Midbrain (tissue), 1 donor: Measurements from ENCODE around the gene CUEDC2.
A peak's percentile ranks its signal among the peaks of the same experiment; 100 is the strongest.

ENCODE experiments used
- DNase-seq: peaks from one replicate; lab custom pipeline; 2025; lab: John Stamatoyannopoulos, UW

The CUEDC2 gene

GRCh38 chr10:102396730-102397151 lies 35.6 kb downstream of the CUEDC2 start:
- DNase-seq = no peak

- no peak for DNase-seq
Measured at GRCh38 chr10:102396317-102396650, 36.1 kb downstream of the CUEDC2 start.

DNA sequence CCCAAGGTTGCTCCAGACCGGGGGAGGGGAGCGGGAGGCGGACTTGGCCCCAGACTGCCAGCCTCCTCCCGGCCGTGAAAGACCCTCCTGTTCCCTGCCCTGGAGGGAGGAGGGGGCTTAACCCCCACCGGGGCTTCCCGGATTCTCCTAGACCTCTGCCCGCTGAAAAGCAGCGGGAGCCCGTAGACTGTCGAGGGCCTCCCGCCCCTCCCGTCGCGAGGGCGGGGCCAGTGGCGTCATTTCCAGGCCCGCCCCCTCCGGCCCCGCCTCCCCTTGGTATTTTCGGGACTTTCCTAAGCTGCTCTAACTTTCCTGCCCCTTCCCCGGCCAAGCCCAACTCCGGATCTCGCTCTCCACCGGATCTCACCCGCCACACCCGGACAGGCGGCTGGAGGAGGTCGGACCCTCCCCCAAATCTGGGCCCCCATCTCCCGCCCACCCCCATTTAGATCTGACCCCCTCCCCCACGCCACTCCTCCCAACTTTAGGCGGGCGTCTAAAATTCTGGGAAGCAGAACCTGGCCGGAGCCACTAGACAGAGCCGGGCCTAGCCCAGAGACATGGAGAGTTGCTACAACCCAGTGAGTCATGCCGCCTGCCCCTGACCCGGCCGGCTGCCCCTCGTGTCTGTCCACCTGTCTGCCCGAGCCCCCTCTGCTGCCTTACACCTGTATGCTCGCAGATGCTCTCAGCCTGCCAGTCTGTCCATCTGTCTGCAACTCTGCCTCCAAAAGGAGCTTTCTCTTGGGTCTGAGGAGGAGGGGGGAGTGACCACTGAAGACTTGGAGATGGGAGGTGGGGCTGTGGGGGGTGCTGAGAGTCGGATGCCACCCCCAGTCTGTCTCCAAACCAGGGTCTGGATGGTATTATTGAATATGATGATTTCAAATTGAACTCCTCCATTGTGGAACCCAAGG lies 36.7 kb downstream of the CUEDC2 start, which contains the start of gene NFKB2:
Gene NFKB2 (plus strand): TSS at position 306 of the 917 bp plus-strand sequence. CDS start 255 bp downstream, at position 561.
- DNase-seq = peak; percentile 89

GRCh38 chr10:102394801-102395399 lies 37.5 kb downstream of the CUEDC2 start:
- no peak for DNase-seq

DNA sequence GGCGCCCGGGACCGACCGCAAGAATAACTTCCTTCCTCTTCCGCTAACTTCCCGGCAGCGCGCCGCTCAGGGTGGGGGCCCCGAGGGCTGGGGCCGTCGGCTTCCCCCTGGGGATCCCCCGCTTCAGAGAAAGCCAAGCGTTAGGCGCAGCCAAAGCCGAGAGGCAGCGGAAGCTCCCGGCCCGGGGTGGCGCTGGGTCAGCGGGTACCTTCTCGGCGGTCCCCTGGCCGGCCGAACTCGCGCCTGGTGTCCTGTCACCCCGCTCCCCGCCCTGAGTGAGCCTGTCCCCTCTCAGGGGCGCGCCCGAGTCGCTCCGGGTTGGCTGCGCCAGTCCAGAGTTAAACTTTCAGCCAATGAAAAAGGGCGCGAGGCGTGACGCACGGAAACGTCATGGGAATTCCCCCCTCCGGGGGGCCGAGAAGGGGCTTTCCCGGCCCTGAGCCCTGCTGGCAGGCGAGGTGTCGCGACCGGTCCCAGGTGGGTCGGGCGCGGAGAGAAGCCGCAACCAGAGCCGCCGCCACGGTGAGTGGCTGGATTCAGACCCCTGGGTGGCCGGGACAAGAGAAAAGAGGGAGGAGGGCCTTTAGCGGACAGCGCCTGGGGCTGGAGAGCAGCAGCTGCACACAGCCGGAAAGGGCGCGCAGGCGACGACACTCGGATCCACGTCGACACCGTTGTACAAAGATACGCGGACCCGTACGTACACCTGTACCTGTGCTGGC lies 38.1 kb downstream of the CUEDC2 start:
- peak; percentile 86 for DNase-seq

DNA sequence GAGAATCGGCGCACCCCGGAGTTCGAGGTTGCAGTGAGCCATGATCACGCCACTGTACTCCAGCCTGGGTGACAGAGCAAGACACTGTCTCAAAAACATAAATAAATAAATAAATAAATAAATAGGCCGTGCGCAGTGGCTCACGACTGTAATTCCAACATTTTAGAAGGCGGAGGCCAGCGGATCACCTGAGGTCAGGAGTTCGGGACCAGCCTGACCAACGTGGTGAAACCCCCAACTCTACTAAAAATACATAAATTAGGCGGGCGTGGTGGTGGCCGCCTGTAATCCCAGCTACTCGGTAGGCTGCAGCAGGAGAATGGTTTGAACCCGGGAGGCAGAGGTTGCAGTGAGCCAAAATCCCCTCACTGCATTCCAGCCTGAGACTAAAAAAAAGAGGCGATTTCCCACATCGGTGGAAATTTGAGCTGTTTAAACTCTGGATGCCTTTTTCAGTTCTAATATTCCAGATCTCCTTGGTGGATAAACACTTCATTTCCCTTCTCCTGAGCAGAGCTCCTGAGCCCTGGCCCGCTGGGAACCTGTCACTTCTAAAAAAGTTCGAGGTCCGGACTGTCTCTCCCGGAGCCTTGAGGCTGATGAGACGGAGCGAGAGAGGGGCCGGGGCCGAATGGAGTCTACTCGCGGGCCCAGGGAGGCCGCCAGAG lies 38.8 kb downstream of the CUEDC2 start:
- no peak for DNase-seq

DNA sequence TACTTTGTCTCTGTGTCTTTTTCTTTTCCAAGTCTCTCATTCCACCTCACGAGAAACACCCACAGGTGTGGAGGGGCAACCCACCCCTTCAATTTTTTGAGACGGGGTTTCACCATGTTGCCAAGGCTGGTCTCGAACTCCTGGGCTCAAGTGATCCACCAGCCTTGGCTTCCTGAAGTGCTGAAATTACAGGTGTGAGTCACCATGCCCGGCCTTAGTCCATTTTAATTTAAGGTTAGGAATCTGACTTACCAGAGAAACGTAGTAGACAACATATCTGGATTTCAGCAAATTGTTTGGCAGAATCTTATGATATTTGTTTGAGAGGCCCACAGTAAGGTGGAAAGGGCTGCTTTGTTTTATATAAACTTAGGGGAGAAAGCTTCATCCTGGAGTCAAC lies 40.1 kb downstream of the CUEDC2 start:
- DNase-seq = no peak

DNA sequence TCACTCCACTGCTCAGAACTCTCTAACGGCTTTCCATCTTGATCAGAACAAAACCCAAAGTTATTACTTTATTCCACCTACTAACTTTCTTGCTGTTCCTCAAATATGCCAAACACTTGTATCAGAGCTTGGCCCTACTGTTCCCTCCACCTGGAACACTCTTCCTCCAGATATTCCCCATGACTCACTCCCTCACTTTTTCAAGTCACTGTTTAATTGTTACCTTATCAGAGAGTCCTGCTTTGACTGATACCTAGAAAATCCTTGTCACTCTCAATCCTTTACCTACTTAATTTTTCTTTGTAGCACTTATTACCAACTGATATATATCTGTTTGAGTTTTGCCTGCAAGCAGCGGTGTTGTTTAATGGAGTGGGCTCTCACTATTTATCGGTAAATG lies 42.5 kb downstream of the CUEDC2 start:
- no peak for DNase-seq

DNA sequence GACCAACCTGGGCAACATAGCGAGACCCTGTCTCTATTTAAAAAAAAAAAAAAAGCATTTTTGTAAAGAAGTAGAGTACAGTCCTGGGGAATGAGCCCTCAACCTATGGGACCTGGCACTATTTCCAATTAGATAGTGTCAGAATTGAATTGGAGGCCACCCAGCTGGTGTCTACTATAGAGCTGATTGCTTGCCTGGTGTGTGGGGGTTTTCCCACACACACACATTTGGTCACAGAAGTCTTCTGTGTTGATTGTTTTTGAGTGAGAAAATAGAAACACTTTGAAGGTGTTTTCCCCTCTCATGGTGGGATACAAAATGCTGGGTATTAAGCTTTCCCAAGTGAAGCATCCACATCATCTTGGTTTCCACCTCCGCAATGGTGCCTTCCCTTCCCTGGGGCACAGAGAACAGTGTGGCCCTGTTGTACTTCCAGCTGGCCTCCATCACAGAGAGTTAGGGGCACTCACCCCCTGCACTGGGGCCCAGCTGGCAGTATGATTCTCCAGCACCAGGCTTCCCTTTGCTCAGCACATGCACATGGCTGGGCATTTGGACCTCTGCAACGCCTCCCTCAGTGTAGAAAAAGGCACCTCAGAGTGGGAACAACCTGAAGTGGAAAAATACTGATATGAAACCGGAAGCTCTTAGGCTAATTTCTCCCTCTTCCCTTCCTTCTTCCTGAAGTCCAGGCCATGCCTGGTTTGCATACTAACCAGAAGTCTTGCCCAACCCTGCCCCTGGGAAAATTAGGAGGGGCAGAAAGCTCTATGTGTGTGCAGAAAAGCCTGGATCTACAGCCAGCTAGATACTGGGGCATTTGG lies 47.6 kb downstream of the CUEDC2 start:
- no peak for DNase-seq

GRCh38 chr10:102384053-102384452 lies 48.3 kb downstream of the CUEDC2 start:
- no peak for DNase-seq

DNA sequence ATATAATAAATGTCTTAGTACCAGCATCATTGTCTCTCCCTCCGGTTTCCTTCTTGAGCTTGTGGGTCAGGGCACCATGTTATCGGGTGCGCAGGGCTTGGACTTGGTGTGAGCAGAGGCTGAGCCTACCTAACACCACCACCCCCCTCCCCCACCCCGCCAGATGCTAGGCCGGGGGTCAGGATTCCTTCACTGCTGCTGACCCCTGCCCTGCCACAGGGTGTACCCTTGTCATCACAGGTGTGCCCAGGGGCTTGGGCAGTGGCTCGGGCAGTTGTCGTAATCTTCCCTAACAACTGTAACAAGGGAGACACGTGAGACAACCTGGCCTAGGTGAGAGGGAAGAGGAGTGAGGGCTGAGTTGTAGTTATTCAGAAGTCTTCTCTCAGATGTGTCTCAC lies 49.5 kb downstream of the CUEDC2 start:
- no peak for DNase-seq

- DNase-seq = no peak
Measured at GRCh38 chr10:102381983-102382382, 50.4 kb downstream of the CUEDC2 start.

DNA sequence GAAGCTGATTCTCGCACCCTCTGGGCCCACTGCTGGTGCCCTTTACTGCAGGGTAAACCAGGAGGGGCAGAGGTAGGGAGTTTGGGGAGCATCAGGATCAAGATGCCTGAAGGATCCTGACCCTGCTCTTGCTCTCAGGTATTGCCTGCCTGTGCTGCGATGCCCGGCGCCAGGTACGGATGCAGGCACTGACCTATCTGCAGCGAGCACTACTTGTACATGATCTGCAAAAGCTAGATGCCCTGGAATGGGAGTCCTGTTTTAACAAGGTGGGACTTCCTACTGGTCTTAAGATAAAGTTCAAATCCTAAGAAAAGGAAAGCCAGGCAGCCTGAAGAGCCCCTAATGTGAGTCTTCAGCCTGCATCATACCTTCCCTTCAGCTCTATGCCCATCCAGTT lies 53.0 kb downstream of the CUEDC2 start:
- no peak for DNase-seq

GRCh38 chr10:102376901-102377300 lies 55.5 kb downstream of the CUEDC2 start:
- DNase-seq = no peak

- no peak for DNase-seq
Measured at GRCh38 chr10:102375867-102376266, 56.5 kb downstream of the CUEDC2 start.

DNA sequence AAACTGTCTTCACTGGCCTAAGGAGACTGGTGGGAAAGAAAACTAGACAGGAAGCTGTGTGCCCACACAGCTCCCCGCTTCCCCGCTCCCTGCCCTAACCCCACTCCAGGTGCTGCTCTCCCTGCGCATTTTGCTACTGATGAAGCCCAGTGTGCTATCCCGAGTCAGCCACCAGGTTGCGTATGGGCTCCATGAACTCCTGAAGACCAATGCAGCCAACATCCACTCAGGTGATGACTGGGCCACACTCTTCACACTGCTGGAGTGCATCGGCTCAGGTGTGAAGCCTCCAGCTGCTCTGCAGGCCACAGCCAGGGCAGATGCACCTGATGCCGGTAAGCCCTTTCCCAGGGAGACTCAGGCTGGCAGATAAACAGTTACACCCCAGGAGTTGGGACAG lies 57.1 kb downstream of the CUEDC2 start:
- DNase-seq = no peak
